IPS-NIHi11 (cell line): ENCODE measurements around the gene ADGRG1.
"Not testable (repeated sequence)": the region's sequence is repeated elsewhere in the genome, so short reads cannot be mapped to it uniquely, and the experiment has no call there.

Experiments
- DNase-seq: peaks from one replicate; pipeline ENCODE4 v3.0.0; 2012; ENCODE audit warnings: mixed read lengths, low spot score

The ADGRG1 gene

DNA sequence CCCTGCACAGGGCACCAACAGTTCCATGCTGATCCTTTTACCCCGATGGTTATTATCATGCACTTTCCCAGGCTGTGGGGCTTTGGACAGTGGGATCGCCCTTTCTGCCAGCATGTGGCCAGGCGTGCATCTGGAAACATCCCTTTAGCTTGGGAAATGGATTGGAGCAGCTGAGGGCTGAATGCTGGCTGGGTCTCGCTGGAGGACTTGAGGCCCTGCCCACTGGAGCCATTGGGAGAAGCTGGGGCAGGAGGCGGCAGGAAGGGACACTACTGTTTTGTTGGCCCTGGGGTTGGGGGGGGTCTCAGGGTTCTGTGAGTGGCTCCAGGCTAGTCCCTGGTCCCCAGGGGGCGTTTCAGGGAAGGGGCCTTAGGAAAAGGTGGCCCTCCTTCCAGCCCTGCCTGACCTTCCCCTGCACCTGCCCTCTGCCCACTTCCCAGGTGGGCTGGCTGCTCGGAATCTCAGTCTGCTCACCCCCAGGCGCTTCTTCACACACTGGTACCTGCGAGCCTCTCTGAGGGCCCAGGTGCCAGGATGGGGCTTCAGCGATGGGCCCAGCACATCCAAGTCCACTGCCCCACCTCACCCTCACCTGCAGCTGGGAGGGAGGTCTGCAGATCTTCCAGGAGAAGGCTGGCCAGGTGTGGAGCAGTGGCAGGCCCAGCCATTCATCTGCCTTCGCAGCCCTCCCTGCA lies 38.1 kb downstream of the ADGRG1 start:
- no peak for DNase-seq

DNA sequence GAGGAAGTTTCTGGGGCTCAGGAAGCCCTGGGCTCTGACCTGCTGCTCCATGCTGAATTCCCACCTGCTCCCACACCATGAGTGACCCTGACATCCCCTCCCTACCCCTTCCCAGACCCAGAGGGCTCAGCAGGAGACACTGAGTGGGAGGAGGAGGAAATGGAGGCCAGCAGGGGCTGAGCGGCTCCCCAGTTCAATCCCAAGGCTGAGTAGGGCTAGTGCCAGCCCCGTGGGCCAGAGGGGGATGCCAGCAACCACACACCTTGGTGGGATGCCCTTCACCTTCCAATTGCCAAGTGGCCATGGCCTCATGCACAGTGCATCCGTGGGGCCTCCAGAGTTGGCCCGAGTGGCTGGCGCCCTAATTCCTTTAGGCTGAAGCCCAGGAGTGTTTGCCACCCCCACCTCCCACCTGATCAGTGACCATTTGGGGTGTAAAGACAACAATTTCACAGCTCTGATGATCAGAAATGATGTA lies 38.7 kb downstream of the ADGRG1 start:
- DNase-seq, result no peak

DNA sequence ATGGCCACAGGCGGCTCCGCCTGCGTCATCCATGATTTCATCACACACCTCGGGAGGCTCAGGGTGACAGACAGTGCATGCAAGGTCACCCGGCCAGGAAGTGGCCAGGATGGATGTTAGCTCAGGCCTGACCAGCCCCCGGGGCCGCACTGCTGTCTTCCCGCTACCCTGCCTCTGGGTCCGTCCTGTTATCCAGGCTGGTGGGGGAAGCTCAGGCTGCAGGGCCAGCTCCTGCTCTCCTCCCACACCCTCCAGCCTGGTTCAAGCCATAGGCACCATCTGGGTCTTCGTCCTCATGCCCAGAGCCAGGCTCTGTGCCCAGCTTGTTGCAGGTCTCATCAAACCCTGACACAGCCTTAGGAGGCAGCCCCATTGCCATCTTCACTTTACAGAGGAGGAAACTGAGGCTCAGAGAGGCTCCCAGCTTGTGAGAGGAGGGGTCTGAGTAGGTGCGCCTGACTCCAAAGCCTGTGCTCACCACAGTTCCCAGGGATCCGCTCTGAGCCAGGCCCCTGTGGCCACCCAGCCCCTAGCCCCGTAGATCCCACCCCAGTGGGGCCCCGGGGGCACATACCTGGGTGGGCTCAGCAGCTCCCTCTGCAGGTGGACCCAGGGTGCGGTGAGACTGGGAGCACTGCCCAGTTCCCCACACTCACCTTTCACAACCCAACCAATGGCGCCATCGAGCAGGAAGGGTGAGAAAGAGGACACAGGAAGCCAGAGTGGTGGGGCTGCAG lies 39.3 kb downstream of the ADGRG1 start:
- peak; percentile 78 for DNase-seq

DNA sequence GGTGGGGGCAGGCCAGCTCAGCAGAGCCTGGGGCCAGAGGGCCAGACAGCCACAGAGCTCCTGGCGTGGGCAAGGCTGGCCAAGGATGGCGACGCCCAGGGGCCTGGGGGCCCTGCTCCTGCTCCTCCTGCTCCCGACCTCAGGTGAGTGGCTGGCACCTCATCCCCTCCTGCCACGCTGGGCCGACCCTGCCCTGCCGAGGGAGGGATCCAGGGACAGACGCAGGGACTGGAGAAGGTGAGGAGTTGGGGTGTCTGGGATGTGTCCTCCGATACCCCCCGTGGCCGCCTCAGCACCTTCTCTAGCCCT lies 39.8 kb downstream of the ADGRG1 start, which contains the start of gene ADGRG3:
Gene ADGRG3, plus strand, starts transcription at position 44 of the 309 bp plus-strand sequence. Its CDS starts 42 bp downstream, at position 86.
- no peak for DNase-seq

DNA sequence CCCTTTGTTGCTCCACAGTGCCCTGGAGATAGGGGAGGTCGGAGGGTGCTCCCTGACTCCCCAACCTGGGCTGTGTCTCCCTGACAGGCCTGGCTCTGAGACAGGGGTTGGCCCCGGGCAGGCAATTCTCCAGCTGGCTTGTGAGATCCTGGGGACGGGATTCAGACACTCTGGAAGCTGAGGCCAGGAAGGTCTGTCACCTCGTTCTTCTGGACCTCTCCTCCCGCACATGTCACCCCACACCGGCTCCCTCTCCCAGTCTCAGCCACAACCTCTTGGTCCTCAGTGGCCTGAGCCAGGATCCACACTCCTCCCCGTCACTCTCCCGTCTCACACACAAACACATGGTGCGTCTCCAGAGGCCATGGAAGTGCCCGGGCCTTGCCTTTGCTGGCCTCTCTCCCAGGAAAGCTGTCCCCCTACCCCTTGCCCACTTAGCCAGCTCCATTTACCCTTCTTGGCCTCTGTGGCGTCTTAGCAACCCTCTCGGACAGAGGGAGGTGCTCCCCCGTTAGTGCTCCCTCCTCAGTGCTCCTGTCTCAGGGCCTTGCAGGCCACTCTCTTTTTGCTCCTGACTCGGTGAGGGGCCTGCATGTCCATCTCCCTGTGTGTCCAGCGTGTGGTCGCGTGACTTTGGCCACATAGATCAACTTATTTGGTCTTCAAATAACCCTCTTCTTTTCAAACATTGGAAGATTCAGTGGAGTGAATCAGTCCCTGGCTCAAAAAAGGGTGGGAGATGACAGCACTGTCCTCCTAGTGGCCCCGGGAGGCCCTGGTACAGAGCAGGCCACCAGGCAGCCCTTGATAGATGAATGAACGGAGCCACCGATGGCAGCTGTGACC lies 40.4 kb downstream of the ADGRG1 start:
- DNase-seq, result no peak

DNA sequence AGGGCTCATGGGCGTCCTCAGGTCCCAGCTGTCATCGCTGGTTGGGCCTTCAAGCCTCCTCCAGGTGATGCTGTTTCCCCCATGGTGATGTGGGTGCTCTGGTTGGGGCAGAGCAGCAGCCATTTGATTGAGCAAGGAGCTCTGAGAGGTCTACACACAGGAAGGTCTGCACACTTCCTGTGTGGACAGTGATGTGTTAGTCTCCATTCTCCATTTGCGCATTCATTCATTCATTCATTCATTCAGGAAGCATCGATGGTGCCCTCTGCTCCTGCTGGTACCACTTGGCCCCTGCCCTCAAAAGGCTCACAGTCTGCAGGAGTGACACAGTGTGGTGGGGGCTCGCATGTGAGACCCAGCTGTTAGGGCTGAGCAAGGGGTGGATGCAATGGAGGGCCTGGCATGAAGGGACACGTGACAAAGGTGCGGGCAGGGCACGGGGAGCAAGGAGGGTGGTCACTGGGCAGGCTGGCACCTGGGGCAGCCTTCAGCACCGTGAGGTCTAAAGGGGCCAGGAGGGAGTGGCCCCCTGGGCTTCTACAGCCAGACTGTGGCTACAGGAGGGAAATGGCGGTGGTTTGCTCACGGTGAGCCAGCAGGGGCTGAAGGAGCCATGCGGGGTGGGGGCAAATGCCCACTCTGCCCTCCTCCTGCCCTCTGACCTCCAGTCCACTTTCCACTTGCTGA lies 41.2 kb downstream of the ADGRG1 start:
- DNase-seq, result no peak

DNA sequence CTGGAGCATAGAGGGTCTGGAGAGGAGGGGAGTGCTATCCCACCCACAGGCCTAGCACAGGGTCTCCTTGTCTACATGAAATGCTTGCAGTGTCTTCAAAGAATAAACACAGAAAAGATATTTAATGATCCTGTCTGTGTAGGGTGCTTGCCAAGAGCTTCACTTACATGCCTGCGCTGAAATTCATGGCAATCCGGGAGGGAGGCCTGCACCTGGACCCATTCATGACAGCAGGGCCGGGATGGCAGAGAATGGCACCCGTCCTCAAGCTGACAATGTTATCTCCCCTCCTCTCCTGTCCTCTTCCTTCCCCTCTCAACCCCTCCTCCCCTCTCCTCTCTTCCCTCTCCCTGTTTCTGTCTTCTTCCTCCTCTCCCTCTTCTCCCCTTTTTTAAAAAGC lies 41.8 kb downstream of the ADGRG1 start:
- no peak for DNase-seq

DNA sequence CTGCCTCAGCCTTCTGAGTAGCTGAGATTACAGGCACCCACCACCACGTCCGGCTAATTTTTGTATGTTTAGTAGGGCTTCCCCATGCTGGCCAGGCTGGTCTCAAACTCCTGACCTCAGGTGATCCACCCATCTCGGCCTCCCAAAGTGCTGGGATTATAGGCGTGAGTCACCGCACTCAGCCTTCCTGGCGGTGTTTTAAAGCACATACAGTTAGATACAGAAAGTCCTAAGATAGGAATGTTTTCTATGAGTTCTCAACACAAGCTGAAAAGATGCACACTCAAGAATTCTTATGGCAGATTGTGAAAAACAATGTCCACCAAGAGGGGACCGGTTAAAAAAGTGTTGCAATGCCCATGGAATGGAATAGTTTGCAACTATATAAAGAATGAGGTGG lies 43.0 kb downstream of the ADGRG1 start:
- DNase-seq, result not testable (repeated sequence)

DNA sequence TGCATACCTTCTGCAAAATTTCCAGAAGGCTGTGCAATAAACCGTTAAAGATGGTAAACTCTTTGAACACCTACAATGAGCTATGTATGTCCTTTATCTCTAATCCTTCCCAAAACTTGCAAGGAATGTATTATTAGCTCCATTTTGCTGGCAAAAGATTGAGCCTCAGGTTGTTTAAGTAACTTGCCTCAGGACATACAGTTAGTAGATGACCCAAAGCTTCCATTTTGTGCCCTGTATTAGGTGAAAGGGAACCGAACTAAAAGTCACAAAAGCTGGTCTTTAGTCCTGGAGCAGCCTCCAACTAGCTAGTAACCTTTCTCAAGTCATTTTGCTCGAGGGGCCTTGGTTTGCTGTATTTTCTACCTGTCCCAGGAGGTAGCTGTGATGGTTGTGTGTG lies 44.0 kb downstream of the ADGRG1 start:
- no peak for DNase-seq

DNA sequence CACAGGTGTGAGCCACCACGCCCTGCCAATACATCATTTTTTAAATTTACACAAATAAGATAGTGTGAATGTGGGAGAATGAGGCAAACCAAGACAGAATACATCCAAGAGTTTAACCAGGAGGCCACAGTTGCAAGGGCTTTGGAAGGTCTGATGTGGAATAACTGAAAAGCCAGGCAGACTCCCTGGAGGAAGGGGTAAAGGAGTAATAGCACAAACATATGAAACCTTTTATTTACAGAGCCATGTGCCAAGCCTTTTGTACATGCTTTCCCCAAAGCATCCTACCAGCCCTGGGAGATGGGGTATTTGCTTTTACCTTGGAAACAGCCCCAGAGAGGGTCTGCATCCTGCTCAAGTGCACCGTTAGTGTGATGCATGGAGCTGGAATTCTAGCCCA lies 44.4 kb downstream of the ADGRG1 start:
- no peak for DNase-seq

DNA sequence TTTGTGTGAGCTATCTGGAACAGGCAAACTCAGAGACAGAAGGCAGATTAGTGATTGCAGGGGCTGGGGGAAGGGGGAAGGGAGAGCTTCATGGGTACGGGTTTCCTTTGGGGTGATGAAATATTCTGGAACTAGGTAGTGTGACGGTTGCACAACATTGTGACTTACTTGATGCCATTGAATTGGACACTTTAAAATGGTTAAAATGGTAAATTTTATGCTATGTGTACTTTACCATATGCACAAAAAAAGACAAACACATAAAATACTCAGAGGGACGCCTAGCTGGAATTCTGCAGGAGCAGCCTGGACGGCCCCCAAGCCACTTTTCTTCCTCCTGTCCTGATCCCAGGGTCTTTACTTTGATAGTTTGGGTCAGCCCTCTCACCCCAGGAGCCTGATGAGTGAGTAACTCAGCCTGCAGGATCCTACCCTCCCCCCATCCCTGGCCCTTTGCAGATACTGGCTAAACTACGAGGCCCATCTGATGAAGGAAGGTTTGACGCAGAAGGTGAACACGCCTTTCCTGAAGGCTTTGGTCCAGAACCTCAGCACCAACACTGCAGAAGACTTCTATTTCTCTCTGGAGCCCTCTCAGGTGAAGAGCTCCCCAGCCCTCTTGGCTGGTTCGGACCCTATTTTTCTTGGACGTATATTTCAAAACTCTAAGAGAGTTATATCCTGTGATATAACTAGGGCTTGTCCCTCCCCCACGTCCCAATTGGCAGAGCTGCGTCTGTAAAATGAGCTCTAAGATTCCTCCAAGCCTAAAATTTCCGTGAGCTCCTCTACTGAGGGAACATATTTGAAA lies 47.5 kb downstream of the ADGRG1 start:
- peak; percentile 58 for DNase-seq

DNA sequence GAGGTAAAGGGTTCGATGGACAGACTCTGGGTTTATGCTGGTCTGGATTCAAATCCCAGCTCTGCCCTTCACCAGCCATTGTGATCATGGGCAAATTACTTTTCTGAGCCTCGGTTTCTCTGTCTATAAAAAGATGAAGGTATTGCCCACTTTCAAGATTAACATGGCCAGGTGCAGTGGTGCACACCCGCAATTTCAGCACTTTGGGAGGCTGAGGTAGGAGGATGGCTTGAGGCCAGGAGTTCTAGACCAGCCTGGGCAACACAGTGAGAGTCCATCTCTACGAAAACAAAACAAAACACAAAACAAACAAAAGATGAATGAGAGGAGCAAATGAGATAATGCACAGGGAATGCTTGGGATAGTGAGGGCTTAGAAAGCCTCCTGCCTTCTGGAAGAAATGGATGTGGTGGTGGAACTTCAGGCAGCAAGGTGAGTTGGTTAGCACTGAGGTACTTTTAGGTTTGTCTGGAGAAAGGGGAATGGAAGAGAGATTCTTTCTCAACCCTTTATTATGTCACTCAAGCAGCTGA lies 48.2 kb downstream of the ADGRG1 start:
- no peak for DNase-seq

DNA sequence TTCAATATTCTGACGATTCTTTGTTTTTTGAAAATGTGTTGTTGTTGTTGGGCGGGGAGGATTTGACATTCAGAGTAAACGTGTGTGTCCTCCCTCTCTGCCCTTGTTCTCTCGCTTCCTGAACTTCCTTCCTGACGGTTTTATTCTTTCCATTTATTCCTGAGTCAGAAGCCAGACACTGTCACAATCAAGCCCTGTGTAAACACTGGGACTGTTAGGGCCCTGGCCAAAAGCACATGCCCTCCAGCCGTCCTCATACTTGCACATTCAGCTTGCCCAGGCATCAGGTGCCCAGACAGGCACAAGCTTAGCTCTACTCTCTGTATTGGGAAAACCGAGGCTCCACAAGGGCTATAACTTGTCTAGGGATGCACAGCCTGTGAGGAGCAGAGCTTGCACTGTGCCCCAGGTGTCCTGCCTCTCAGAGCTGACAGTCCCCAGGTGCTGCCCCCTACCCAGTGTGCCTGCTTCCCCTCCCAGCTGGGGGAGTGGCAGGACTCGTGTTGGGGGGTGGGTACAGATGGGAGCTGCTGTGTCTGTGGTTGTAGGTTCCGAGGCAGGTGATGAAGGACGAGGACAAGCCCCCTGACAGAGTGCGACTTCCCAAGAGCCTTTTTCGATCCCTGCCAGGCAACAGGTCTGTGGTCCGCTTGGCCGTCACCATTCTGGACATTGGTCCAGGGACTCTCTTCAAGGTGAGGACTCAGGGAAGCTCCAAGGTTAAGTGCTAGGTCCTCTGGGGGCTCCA lies 49.4 kb downstream of the ADGRG1 start:
- DNase-seq, result no peak

DNA sequence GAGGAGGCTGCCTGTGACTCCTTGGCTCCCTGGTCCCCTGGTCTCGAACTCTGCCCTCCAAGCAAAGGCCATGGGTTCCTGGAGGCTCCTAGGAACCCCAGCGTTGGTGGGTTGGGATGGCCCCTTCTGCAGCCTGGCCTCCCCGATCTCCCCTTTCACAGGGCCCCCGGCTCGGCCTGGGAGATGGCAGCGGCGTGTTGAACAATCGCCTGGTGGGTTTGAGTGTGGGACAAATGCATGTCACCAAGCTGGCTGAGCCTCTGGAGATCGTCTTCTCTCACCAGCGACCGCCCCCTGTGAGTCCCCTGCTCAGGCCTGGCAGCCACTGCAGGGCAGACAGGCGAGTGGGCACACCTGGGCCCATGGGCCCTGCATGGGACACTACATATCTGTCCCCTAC lies 50.6 kb downstream of the ADGRG1 start:
- DNase-seq, result no peak

DNA sequence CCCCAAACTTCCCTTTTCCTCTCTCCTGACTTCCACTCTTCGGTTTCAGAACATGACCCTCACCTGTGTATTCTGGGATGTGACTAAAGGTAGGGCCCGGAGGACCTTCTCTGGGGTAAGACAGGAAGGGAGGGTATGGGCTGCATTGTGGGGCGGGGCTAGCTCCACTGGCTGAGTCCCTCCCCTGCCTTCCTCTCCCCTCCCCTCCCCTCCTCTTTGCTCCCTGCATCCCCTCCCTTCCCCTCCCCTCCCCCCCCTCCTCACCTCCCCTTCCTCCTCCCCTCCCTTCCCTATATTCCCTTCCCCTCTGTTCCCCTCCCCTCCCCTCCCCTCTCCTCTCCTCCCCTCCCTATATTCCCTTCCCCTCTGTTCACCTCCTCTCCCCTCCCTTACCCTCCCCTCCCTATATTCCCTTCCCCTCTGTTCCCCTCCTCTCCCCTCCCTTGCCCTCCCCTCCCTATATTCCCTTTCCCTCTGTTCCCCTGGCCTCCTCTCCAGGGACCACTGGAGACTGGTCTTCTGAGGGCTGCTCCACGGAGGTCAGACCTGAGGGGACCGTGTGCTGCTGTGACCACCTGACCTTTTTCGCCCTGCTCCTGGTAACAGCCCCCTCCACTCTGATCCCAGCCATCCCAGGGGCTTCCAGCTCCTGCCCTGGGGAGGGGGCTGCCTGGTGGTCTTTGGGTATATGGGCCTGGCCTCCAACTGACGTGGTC lies 51.5 kb downstream of the ADGRG1 start:
- no peak for DNase-seq

DNA sequence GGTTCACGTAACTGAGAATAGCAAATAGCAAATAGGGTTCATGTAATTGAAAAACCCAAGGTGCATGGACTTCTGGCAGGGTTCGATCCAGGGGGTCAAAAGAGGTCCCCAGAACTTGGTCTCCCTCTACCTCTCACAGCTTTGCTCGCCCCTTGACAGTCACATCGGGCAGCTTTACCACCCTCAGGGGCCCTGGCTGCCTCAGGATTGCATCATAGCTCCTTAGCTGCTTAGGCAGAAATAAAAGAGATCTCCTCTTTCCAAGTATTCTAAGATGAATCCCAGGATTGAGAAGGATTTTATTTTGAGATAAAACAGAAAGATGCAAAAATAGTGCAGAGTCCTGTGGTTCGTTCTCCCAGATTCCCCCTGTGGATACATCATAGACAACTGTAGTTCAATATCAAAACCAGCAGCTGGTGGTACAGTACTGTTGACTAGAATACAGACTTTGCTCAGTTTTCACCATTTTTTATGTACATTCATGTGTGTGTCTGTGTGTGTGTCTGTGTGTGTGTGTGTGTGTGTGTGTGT lies 52.5 kb downstream of the ADGRG1 start:
- no peak for DNase-seq

DNA sequence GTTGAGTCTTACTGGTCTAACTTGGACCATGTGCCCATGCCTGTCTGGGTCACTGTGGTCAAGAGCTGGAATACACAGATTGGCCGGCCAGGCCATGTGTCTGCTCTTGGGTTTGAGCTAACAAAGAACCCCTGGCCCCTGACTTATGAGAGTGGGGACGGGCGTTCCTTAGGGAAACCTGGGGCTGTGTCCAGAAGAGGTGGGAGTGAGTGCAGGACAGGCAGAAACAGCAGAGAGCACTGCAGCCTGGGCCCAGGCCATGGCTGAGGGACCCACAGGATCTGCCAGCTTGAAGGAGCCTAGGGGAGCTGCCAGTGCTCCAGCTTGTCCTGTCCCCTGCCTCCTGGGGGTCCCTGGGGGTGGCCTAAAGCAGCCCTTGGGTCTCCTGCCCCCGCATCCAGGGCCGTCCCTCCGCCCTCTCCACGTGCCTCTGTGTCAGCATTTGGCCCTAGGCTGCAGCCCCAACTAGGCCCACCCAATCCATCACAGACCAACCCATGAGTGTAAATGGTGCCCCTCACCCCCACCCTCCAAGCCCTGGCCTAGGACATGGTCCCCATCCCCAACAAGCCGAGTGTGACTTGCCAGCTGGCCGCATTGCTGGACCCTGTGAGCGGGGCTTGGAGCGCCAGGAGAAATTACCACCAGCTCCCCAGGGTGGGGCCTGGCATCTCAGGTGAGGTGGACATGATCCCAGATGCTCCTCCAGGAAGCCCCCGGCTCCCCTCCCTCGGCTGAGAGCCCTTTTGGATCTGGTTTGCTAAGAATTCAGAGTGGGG lies 53.7 kb downstream of the ADGRG1 start:
- DNase-seq, result no peak

DNA sequence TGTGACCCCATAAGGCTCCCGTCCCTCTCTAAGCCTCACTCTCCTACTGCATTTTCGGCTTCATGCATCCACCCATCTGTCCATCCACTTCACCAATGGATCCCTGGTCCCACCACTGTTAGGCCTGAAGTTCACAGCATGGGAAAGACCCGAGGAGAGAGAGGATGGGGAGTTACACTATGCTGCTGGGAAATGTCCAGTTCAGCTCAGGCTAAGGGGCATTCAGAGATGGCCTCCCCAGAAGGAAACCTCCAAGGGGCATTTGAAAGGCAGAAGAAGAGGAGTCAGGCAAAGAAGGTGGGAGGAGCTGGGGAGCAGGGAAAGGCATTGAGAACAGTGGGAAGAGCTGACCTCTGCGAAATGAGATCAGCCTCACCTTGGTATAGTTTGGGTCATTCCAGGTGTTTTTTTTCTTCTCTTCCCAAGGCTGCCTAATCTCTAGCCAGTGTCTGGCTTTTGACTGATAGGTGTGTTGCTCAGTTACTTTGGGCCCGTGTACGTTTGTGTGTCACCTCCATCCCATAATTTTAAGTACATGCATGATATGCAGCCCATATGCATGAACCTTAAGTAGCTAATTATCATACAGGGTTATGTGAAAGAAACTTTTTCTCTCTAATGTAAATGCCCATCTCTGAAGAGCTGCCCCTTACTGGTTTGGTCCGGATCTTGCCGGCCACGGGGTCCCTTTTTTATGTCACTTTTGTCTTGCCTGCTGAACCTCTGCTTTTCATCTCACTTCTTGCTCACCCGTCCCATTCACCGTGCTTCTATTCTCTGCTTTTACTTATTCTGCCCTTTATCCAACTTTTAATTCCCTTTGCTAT lies 54.6 kb downstream of the ADGRG1 start:
- DNase-seq, result no peak
